ENCODE measurements around the gene COX7A2L.
"Not testable (repeated sequence)": the region's sequence is repeated elsewhere in the genome, so short reads cannot be mapped to it uniquely, and the experiment has no call there.

COX7A2L gene

GRCh38 chr2:42367835-42368234, 6.8 kb upstream of the COX7A2L start:
- DNase-seq (ENCODE audit: low read depth, low spot score), result no peak

- DNase-seq (ENCODE audit: low read depth, low spot score), result no peak
Measured at GRCh38 chr2:42366411-42366810, 5.4 kb upstream of the COX7A2L start.

GRCh38 chr2:42364658-42365057, 3.6 kb upstream of the COX7A2L start:
- DNase-seq (ENCODE audit: low read depth, low spot score), result no peak

- no peak for DNase-seq (ENCODE audit: low read depth, low spot score)
Measured at GRCh38 chr2:42363413-42363812, 2.4 kb upstream of the COX7A2L start.

GRCh38 chr2:42361728-42362283, 789 bp upstream of the COX7A2L start:
- no peak for DNase-seq (ENCODE audit: low read depth, low spot score)

GRCh38 chr2:42360493-42360889, 526 bp downstream of the COX7A2L start:
- no peak for DNase-seq (ENCODE audit: low read depth, low spot score)

- DNase-seq (ENCODE audit: low read depth, low spot score), result no peak
Measured at GRCh38 chr2:42359965-42360483, 993 bp downstream of the COX7A2L start.

GRCh38 chr2:42359304-42359964, 1.6 kb downstream of the COX7A2L start:
- DNase-seq (ENCODE audit: low read depth, low spot score), result no peak

GRCh38 chr2:42353792-42354429, 7.1 kb downstream of the COX7A2L start:
- no peak for DNase-seq (ENCODE audit: low read depth, low spot score)

GRCh38 chr2:42351864-42352263, 9.2 kb downstream of the COX7A2L start:
- no peak for DNase-seq (ENCODE audit: low read depth, low spot score)

GRCh38 chr2:42350434-42351063, 10.5 kb downstream of the COX7A2L start:
- DNase-seq (ENCODE audit: low read depth, low spot score), result no peak

- no peak for DNase-seq (ENCODE audit: low read depth, low spot score)
Measured at GRCh38 chr2:42348113-42348805, 12.8 kb downstream of the COX7A2L start.

- DNase-seq (ENCODE audit: low read depth, low spot score), result not testable (repeated sequence)
Measured at GRCh38 chr2:42347518-42347917, 13.5 kb downstream of the COX7A2L start.

- DNase-seq (ENCODE audit: low read depth, low spot score), result not testable (repeated sequence)
Measured at GRCh38 chr2:42346856-42347255, 14.2 kb downstream of the COX7A2L start.

GRCh38 chr2:42345986-42346385, 15.0 kb downstream of the COX7A2L start:
- DNase-seq (ENCODE audit: low read depth, low spot score), result no peak

GRCh38 chr2:42342795-42343241, 18.2 kb downstream of the COX7A2L start:
- no peak for DNase-seq (ENCODE audit: low read depth, low spot score)

- DNase-seq (ENCODE audit: low read depth, low spot score), result no peak
Measured at GRCh38 chr2:42342061-42342794, 18.8 kb downstream of the COX7A2L start.

GRCh38 chr2:42340938-42341636, 19.9 kb downstream of the COX7A2L start:
- DNase-seq (ENCODE audit: low read depth, low spot score), result no peak

- no peak for DNase-seq (ENCODE audit: low read depth, low spot score)
Measured at GRCh38 chr2:42340045-42340937, 20.7 kb downstream of the COX7A2L start.

All from iPS DF 19.7 (cell line).